ENCODE data around the gene INTS7.
"Not testable (repeated sequence)": the region's sequence is repeated elsewhere in the genome, so short reads cannot be mapped to it uniquely, and the experiment has no call there.

Gene INTS7

DNA sequence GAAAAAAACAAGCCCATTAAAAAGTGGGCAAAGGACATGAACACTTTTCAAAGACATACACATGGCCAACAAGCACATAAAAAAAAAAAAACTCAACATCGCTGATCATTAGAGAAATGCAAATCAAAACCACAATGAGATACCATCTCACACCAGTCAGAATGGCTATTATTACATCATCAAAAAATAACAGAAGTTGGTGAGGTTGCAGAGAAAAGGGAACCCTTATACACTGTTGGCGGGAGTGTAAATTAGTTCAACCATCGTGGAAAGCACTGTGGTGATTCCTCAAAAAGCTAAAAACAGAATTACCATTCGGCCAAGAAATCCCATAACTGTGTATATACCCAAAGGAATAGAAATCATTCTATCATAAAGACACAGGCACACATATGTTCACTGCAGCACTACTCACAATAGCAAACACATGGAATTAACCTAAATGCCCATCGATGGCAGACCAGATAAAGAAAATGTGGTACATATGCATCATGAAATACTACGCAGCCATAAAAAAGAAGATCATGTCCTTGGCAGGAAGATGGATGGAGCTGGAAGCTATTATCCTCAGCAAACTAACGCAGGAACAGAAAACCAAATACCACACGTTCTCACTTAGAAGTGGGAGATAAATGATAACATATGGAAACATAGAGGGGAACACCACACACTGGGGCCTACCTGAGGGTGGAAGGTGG is 70.1 kb downstream of the INTS7 start:
- TF ChIP-seq, protein P1, sequence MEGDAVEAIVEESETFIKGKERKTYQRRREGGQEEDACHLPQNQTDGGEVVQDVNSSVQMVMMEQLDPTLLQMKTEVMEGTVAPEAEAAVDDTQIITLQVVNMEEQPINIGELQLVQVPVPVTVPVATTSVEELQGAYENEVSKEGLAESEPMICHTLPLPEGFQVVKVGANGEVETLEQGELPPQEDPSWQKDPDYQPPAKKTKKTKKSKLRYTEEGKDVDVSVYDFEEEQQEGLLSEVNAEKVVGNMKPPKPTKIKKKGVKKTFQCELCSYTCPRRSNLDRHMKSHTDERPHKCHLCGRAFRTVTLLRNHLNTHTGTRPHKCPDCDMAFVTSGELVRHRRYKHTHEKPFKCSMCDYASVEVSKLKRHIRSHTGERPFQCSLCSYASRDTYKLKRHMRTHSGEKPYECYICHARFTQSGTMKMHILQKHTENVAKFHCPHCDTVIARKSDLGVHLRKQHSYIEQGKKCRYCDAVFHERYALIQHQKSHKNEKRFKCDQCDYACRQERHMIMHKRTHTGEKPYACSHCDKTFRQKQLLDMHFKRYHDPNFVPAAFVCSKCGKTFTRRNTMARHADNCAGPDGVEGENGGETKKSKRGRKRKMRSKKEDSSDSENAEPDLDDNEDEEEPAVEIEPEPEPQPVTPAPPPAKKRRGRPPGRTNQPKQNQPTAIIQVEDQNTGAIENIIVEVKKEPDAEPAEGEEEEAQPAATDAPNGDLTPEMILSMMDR (IDR thresholded peaks at IDR 0.05; ENCODE audit: low read depth, low read length, missing control alignments), result no peak
- peaks cover 7% of the 10 kb centered on the region for H3K36me3 ChIP-seq (replicated peaks)
- in situ Hi-C loops (cut with HindIII; ENCODE audit: low pct_ligation_motif_present, low sequenced_read_pairs), result no loop called here

DNA sequence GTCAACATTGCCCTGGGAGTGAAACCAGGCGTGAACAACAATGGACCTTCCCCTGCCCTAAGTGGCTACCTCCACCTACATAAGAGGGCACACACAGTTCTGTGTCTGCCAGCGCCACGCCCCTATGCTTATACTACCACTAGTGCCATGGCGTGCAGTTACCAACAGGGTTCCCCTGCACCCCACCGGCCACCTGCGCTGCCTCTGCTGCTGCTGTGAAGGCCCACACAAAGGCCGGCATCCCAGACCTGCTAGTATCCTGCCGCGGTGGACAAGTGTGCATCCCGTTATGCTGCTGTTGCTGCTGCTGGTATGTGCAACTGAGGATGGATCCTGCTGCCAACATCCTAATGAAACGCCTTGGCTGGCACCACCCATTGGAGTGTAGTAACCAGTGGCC is 75.7 kb downstream of the INTS7 start:
- H3K4me3 ChIP-seq (ENCODE audit: low read depth, low read length), result no peak overlapping the region
- DNase-seq, result no peak
- no peaks in the 10 kb centered on the region for H3K27me3 ChIP-seq (replicated peaks)
- in situ Hi-C loops (cut with HindIII; ENCODE audit: low pct_ligation_motif_present, low sequenced_read_pairs), result no loop called here
- no peak overlapping the region for H3K27ac ChIP-seq
- H3K36me3 ChIP-seq (replicated peaks), result no peaks in the 10 kb centered on the region
- TF ChIP-seq, protein P1 (IDR thresholded peaks at IDR 0.05; ENCODE audit: low read depth, low read length, missing control alignments), result no peak

More for the DNA sequence above, 70.1 kb downstream of the INTS7 start:
- no peak overlapping the region for H3K27ac ChIP-seq
- no peaks in the 10 kb centered on the region for H3K27me3 ChIP-seq (replicated peaks)
- no peak overlapping the region for H3K4me3 ChIP-seq (ENCODE audit: low read depth, low read length)
- DNase-seq, result no peak

DNA sequence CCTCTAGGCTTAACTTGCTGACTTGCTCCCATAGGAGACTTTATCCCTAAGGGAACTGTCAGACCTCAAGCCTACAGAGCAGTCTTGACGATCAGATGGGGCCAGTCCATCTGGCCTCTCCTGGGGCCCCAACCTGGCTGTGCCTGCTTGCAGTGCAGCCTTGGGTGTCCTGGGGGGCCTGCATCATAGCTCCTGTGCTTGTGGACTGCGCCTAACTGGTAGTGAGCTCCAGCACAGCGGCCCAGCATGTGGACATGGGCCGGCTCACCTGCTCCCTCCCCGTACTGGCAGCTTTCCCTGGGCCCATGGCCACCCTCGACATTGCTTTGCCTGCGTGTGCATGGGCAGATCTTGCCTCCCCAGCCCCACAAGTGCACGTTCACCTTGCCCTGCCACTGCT is 76.1 kb downstream of the INTS7 start:
- TF ChIP-seq, protein P1 (IDR thresholded peaks at IDR 0.05; ENCODE audit: low read depth, low read length, missing control alignments), result no peak
- no peak for DNase-seq
- in situ Hi-C loops (cut with HindIII; ENCODE audit: low pct_ligation_motif_present, low sequenced_read_pairs), result no loop called here
- H3K27ac ChIP-seq, result no peak overlapping the region
- no peak overlapping the region for H3K4me3 ChIP-seq (ENCODE audit: low read depth, low read length)
- H3K27me3 ChIP-seq (replicated peaks), result no peaks in the 10 kb centered on the region
- no peaks in the 10 kb centered on the region for H3K36me3 ChIP-seq (replicated peaks)

DNA sequence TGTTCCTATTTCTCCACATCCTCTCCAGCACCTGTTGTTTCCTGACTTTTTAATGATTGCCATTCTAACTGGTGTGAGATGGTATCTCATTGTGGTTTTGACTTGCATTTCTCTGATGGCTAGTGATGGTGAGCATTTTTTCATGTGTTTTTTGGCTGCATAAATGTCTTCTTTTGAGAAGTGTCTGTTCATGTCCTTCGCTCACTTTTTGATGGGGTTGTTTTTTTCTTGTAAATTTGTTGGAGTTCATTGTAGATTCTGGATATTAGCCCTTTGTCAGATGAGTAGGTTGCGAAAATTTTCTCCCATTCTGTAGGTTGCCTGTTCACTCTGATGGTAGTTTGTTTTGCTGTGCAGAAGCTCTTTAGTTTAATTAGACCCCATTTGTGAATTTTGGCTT is 81.3 kb downstream of the INTS7 start:
- DNase-seq; in situ Hi-C loops (cut with HindIII; ENCODE audit: low pct_ligation_motif_present, low sequenced_read_pairs); H3K27me3 ChIP-seq (replicated peaks); H3K36me3 ChIP-seq (replicated peaks); H3K4me3 ChIP-seq (ENCODE audit: low read depth, low read length); H3K27ac ChIP-seq: not testable (repeated sequence)

DNA sequence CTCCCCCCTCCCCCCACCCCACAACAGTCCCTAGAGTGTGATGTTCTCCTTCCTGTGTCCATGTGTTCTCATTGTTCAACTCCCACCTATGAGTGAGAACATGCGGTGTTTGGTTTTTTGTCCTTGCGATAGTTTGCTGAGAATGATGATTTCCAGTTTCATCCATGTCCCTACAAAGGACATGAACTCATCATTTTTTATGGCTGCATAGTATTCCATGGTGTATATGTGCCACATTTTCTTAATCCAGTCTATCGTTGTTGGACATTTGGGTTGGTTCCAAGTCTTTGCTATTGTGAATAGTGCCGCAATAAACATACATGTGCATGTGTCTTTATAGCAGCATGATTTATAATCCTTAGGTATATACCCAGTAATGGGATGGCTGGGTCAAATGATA is 81.8 kb downstream of the INTS7 start:
- DNase-seq; H3K36me3 ChIP-seq (replicated peaks); H3K27me3 ChIP-seq (replicated peaks); in situ Hi-C loops (cut with HindIII; ENCODE audit: low pct_ligation_motif_present, low sequenced_read_pairs); H3K4me3 ChIP-seq (ENCODE audit: low read depth, low read length); H3K27ac ChIP-seq: not testable (repeated sequence)

DNA sequence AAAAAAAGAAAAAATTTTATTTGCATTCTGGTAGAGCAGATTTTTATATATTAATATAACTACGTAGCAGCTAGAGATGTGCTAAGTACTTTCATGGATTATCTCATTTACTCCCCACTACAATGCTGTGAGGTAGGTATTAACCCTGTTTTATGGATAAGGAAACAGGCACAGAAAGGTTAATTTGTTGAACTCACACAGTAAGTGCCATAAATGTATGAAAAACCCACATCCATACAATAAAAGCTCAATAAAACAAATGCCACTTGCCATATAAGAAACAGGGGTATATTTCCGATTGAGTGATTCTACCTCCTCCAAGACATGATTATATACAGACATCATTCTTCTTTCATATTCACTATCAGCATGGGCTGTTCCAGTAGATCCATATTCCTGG is 83.1 kb downstream of the INTS7 start:
- no peak overlapping the region for H3K27ac ChIP-seq
- in situ Hi-C loops (cut with HindIII; ENCODE audit: low pct_ligation_motif_present, low sequenced_read_pairs), result no loop called here
- no peak for DNase-seq
- TF ChIP-seq, protein P1 (IDR thresholded peaks at IDR 0.05; ENCODE audit: low read depth, low read length, missing control alignments), result no peak
- no peak overlapping the region for H3K4me3 ChIP-seq (ENCODE audit: low read depth, low read length)
- H3K36me3 ChIP-seq (replicated peaks), result peaks cover 5% of the 10 kb centered on the region
- no peaks in the 10 kb centered on the region for H3K27me3 ChIP-seq (replicated peaks)

DNA sequence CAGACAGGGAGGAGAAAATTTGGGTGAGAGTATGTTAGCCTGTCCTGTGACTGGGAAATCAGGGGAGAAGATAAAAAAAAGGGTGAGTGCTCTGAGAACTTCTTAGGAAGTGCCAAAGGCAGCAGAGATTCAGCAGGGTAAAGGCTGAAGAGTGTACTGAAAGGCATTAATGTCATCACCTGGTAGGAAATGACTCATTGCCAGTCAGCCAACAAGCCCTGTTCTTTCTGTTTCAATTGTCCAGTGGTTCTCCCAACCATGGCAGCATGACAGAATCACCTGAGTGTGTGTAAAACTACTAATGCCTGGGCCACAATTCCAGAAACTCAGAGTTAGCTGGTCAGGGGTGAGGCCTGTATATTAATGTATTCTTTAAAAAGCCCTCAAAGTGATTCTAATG is 83.5 kb downstream of the INTS7 start:
- in situ Hi-C loops (cut with HindIII; ENCODE audit: low pct_ligation_motif_present, low sequenced_read_pairs), result no loop called here
- Histone ChIP-seq H3K27ac (no peak overlapping the region), H3K4me3 (ENCODE audit: low read depth, low read length) (no peak overlapping the region), H3K27me3 (replicated peaks) (no peaks in the 10 kb centered on the region), H3K36me3 (replicated peaks) (peaks cover 5% of the 10 kb centered on the region)
- peak; percentile 36 for DNase-seq
- TF ChIP-seq, protein P1 (IDR thresholded peaks at IDR 0.05; ENCODE audit: low read depth, low read length, missing control alignments), result no peak
